A549 (cell line): ENCODE results near the gene FRMD8. TPM values are rescaled to one million over a fixed set of nuclear protein-coding genes. Genes with fewer than 3 reads are reported as not detected.
A peak's percentile ranks its signal among the peaks of the same experiment; 100 is the strongest.

Source experiments
- BHLHE40 ChIP-seq: IDR thresholded peaks from 2 replicates; pipeline ENCODE4 v1.6.1; 2012; ENCODE audit warnings: low read depth, low read length, inconsistent platforms
- CHD2 ChIP-seq: fragments of 150-350 bp; IDR thresholded peaks from 2 replicates; pipeline ENCODE4 v1.6.1; 2014; ENCODE audit warnings: low read length; ENCODE audit not compliant: partially characterized antibody
- E2F6 ChIP-seq: IDR thresholded peaks from 2 replicates; pipeline ENCODE4 v1.6.1; 2012; ENCODE audit warnings: low read depth, borderline replicate concordance
- EHMT2 ChIP-seq: fragments of 200-600 bp; sonication (generic); IDR thresholded peaks from 2 replicates; pipeline ENCODE4 v1.6.1; 2016; ENCODE audit warnings: antibody characterized with exemption, low read depth, mild to moderate bottlenecking, moderate library complexity
- ELK1 ChIP-seq: fragments of 150-350 bp; IDR thresholded peaks from 2 replicates; pipeline ENCODE4 v1.6.1; 2014; ENCODE audit warnings: low read depth, mild to moderate bottlenecking, low read length
- FOSL2 ChIP-seq, 2 experiments: fragments of 450-650 bp in 1 of 2; fragments of >200 bp in 1 of 2; sonication (Bioruptor Twin) in 1 of 2; formaldehyde crosslinking; IDR thresholded peaks; 2 replicates each; pipeline versions ENCODE4 v1.5.0 to v1.6.1; 2016 to 2020; ENCODE audit warnings: mild to moderate bottlenecking in 1 of 2, moderate library complexity in 1 of 2
- HDAC2 ChIP-seq: fragments of 200-600 bp; sonication (generic); IDR thresholded peaks from 2 replicates; pipeline ENCODE4 v1.6.1; 2016
- HEYL ChIP-seq: fragments of 250-450 bp; sonication (Bioruptor Pico); IDR thresholded peaks from 2 replicates; pipeline ENCODE4 v1.8.0; 2021; ENCODE audit warnings: mild to moderate bottlenecking, moderate library complexity
- HMGXB4 ChIP-seq: fragments of 250-450 bp; sonication (Bioruptor Pico); IDR thresholded peaks from 2 replicates; pipeline ENCODE4 v1.5.0; 2021; ENCODE audit warnings: mild to moderate bottlenecking, moderate library complexity, borderline replicate concordance
- HOXB13 ChIP-seq: fragments of 250-450 bp; sonication (Bioruptor Pico); IDR thresholded peaks from 2 replicates; pipeline ENCODE4 v1.5.0; 2020; ENCODE audit warnings: low read depth, mild to moderate bottlenecking, moderate library complexity
- HOXB5 ChIP-seq: fragments of 250-450 bp; sonication (Bioruptor Pico); IDR thresholded peaks from 2 replicates; pipeline ENCODE4 v1.5.0; 2020; ENCODE audit warnings: mild to moderate bottlenecking, moderate library complexity
- JUN ChIP-seq, 2 experiments: fragments of >200 bp; sonication (Bioruptor Twin); formaldehyde crosslinking; IDR thresholded peaks; 2 replicates in 1 of 2; 3 replicates in 1 of 2; pipeline ENCODE4 v1.6.1; 2016 to 2017
- KDM1A ChIP-seq: fragments of 200-600 bp; sonication (generic); IDR thresholded peaks from 2 replicates; pipeline ENCODE4 v1.6.1; 2016; ENCODE audit warnings: low read depth, mild to moderate bottlenecking
- KDM5A ChIP-seq: fragments of 200-600 bp; sonication (generic); IDR thresholded peaks from 2 replicates; pipeline ENCODE4 v1.6.1; 2016; ENCODE audit warnings: antibody characterized with exemption, mild to moderate bottlenecking
- MAZ ChIP-seq: fragments of 150-350 bp; IDR thresholded peaks from 2 replicates; pipeline ENCODE4 v1.6.1; 2014; ENCODE audit warnings: antibody characterized with exemption, low read depth, low read length, borderline replicate concordance
- NFE2L2 ChIP-seq: fragments of 150-350 bp; conservative IDR thresholded peaks from 2 replicates; pipeline ENCODE4 v1.6.1; 2014; ENCODE audit warnings: low read length
- NPAS2 ChIP-seq: fragments of 250-450 bp; sonication (Bioruptor Pico); IDR thresholded peaks from 2 replicates; pipeline ENCODE4 v1.8.0; 2022; ENCODE audit warnings: mild to moderate bottlenecking, moderate library complexity, borderline replicate concordance
- RFX5 ChIP-seq: fragments of 450-650 bp; IDR thresholded peaks from 2 replicates; pipeline ENCODE4 v1.7.1; 2014; ENCODE audit warnings: antibody characterized with exemption, mild to moderate bottlenecking, moderate library complexity
- ZC3H11A ChIP-seq: fragments of 450-650 bp; IDR thresholded peaks from 2 replicates; pipeline ENCODE4 v1.6.1; 2014; ENCODE audit warnings: antibody characterized with exemption, mild to moderate bottlenecking
- ZFP36 ChIP-seq: fragments of 450-650 bp; IDR thresholded peaks from 2 replicates; pipeline ENCODE4 v1.6.1; 2014; ENCODE audit warnings: borderline replicate concordance; ENCODE audit not compliant: partially characterized antibody
- ZSCAN20 ChIP-seq: fragments of 250-450 bp; sonication (Bioruptor Pico); IDR thresholded peaks from 2 replicates; pipeline ENCODE4 v1.8.0; 2022; ENCODE audit warnings: mild to moderate bottlenecking, moderate library complexity
- polyA plus RNA-seq, 4 experiments: library from polyadenylated mRNA; depleted of rRNA in 3 of 4; stranded (reverse); fragments of >200 nt; fragmentation: RNase III in 1 of 4; extraction: RNeasy Plus Mini Kit Qiagen cat#74134 plus additional on column Dnase treatment in 1 of 4; gene quantifications; 2 replicates in 3 of 4; 3 replicates in 1 of 4; pipeline ENCODE4 v1.2.3, GENCODE V29; 2011 to 2017
- TF ChIP-seq, protein P1 (sequence below): fragments of 450-650 bp; IDR thresholded peaks from 2 replicates; pipeline ENCODE4 v1.6.1; 2014; ENCODE audit warnings: antibody characterized with exemption
- TF ChIP-seq, protein P2 (sequence below): fragments of >200 bp; sonication (Bioruptor Twin); formaldehyde crosslinking; IDR thresholded peaks from 3 replicates; pipeline ENCODE4 v1.6.1; 2016

FRMD8 gene
- polyA plus RNA-seq, 2 of the 4 experiments (the other 2 are of a cell fraction): 12.9 to 20.0 TPM

DNA sequence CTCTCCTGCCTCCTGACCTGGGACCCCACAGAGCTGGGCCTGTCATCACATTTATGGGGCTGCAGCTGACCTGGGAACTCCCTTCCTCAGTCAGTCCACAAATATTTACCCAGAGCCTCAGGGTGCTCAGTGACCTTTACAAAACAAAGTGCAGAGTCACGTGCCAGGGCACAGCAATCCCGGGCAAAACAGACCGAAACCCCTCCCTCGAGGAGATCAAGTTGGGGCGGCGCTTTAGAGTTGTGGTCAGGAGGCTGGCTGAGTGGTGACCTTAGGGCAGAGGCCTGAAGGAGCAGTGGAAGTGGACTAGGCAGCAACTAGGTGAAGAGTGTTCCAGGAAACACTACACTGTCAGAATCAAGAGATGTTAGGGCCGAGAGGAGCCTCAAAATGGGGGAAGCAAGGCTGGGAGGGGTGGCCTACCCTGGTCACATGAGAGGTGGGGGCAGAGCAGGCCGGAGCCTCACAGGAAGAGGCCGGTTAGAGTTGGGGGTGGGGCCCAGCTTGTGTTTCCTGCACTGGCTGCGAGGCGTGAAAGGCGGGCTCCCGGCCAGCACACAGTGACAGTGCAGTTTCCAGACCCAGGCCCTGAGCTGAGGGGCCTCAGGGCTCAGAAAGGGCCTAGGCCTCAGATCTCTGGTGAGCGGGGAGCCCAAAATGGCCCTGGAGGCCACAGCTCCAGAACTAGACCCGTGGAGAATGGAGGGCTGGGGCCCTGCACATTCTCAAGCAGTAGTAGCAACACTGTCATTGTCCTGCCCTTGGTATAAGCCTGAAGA, 32.4 kb downstream of the FRMD8 start (continued):
- peak; percentile 35; the same call in 1 of the 2 replicates for TF ChIP-seq ZSCAN20
- TF ChIP-seq E2F6: peak; percentile 79
- TF ChIP-seq NPAS2 (CRISPR knock-in tag): peak; percentile 76; the same call in 1 of the 2 replicates
- peak; percentile 31 for TF ChIP-seq CHD2
- no peak for TF ChIP-seq HMGXB4 (CRISPR knock-in tag)
- no peak for TF ChIP-seq ELK1
- peak; percentile 92 for TF ChIP-seq HOXB5 (CRISPR knock-in tag)
- no peak for TF ChIP-seq ZC3H11A
- TF ChIP-seq KDM5A: no peak
- peak; percentile 58 for TF ChIP-seq RFX5
- no peak for TF ChIP-seq HDAC2
- TF ChIP-seq KDM1A: no peak
- peak; percentile 95 for TF ChIP-seq NFE2L2
- peak; percentile 91 for TF ChIP-seq HOXB13 (CRISPR knock-in tag)
- no peak for TF ChIP-seq EHMT2
- no peak for TF ChIP-seq ZFP36
- TF ChIP-seq MAZ: peak; percentile 79; the same call in 1 of the 2 replicates
- TF ChIP-seq, protein P1, sequence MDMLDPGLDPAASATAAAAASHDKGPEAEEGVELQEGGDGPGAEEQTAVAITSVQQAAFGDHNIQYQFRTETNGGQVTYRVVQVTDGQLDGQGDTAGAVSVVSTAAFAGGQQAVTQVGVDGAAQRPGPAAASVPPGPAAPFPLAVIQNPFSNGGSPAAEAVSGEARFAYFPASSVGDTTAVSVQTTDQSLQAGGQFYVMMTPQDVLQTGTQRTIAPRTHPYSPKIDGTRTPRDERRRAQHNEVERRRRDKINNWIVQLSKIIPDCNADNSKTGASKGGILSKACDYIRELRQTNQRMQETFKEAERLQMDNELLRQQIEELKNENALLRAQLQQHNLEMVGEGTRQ: peak; percentile 92
- peak; percentile 73 to 95 for TF ChIP-seq JUN (IDR thresholded peaks at IDR 0.05)
- TF ChIP-seq, protein P2, sequence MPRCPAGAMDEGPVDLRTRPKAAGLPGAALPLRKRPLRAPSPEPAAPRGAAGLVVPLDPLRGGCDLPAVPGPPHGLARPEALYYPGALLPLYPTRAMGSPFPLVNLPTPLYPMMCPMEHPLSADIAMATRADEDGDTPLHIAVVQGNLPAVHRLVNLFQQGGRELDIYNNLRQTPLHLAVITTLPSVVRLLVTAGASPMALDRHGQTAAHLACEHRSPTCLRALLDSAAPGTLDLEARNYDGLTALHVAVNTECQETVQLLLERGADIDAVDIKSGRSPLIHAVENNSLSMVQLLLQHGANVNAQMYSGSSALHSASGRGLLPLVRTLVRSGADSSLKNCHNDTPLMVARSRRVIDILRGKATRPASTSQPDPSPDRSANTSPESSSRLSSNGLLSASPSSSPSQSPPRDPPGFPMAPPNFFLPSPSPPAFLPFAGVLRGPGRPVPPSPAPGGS: peak; percentile 57; the same call in 1 of the 3 replicates
- peak; percentile 91 for TF ChIP-seq BHLHE40
- peak; percentile 16; the same call in 1 of the 2 replicates for TF ChIP-seq HEYL (CRISPR knock-in tag)
- TF ChIP-seq FOSL2 (IDR thresholded peaks at IDR 0.05): no peak
- TF ChIP-seq FOSL2 (CRISPR knock-in tag; IDR thresholded peaks at IDR 0.05): peak; percentile 85
